Measurements from ENCODE around the gene FBXW8.

The FBXW8 gene

DNA sequence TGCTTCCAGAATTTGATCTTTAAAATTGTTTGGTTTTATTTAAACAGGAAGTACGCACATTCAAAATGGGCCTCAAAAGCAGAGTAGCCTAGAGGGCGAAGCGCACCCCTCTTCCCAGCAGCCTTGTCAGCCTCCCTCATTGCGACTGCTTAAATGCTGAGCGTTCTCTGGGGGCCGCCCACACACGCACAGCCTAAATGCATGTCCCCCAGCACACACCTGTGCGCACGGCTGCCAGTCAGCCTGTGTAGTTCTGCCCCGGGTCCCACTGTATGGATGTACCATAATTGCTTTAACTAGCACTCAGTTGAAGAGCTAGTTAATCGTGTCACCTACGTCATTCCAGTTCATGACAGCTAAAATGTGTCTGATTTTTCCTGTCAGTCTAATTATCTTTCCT lies 109.1 kb downstream of the FBXW8 start:
- no peak overlapping the region for H4K8ac ChIP-seq (ENCODE audit: low read depth, low read length)
- H2BK12ac ChIP-seq (ENCODE audit: low read length): no peak overlapping the region
- peaks cover 6 to 18% of the 10 kb centered on the region in 2 experiments for H3K36me3 ChIP-seq (ENCODE audit: control insufficient read depth in 1 of 2, insufficient read depth in 2 of 2, low read length in 2 of 2)
- no peak overlapping the region for H4K12ac ChIP-seq (ENCODE audit: low read depth, low read length)
- H3K27me3 ChIP-seq (ENCODE audit: insufficient read depth, low read length): no peaks in the 10 kb centered on the region
- H2AFZ ChIP-seq (ENCODE audit: insufficient read depth, low read length, poor library complexity): no peak overlapping the region
- DNase-seq: no peak
- H3K4ac ChIP-seq (ENCODE audit: low read depth, low read length): no peak overlapping the region
- no peaks in the 10 kb centered on the region for H3K9me3 ChIP-seq (ENCODE audit: insufficient read depth, low read depth, low read length)
- no peak overlapping the region for H3K4me3 ChIP-seq (ENCODE audit: low read depth, low read length)
- H3K23ac ChIP-seq (ENCODE audit: low read length): no peak overlapping the region
- H2BK120ac ChIP-seq (ENCODE audit: insufficient read depth, low read length, poor library complexity): no peak overlapping the region
- H3K9ac ChIP-seq (ENCODE audit: low read length): no peak overlapping the region
- H3K4me1 ChIP-seq (ENCODE audit: control insufficient read depth in 1 of 2, insufficient read depth in 2 of 2, low read length in 2 of 2): peaks cover 0 to 4% of the 10 kb centered on the region in 2 experiments
- no CpG with 5 or more reads among the region's 12 CpGs for WGBS (ENCODE audit: extremely low coverage, insufficient coverage, insufficient read length)
- H3K14ac ChIP-seq (ENCODE audit: low read length): no peak overlapping the region
- H2BK5ac ChIP-seq (ENCODE audit: low read depth, low read length, poor library complexity): no peak overlapping the region
- H3K79me1 ChIP-seq (ENCODE audit: low read length): no peaks in the 10 kb centered on the region
- no peak overlapping the region for H3K4me2 ChIP-seq (ENCODE audit: low read length)
- no peaks in the 10 kb centered on the region for H3K79me2 ChIP-seq (ENCODE audit: control insufficient read depth, insufficient read depth, low read length, poor library complexity)
- H4K91ac ChIP-seq (ENCODE audit: low read depth, low read length): no peak overlapping the region
- H3K18ac ChIP-seq (ENCODE audit: low read length): no peak overlapping the region
- H2AK5ac ChIP-seq (ENCODE audit: low read length): no peak overlapping the region
- no peak overlapping the region for H3K27ac ChIP-seq (ENCODE audit: low read depth, low read length)

DNA sequence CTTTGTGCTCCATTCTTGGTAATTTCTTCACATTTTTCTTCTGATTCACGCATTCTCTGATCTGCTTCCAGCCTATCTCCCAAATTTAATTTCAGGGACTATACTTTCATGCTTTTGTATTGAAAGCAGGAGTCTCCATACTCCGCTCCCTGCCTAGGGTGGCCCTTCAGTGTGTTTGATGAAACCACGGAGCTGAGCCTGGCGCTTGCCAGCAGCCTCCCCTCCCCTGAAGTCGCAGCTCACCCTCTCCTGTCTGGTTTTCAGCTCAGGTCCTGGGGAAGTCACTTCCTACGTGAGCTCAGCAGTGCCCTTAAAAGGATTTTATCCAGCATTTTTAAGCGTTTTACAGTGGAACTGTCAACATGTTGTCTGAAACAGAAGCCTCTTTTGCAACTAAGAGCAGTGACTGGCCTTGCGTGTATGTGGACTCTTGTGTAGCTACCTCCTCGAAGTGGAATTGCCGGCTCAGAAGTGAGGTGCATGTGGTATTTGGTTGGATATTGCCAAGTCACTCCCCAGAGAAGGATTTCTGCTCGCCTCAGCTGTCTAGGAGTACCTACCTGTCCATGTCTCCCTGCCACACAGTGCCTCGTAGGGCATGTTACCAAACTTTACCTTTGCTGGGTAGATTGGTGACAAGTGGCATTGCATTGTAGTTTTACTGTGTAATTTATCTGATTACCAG lies 109.9 kb downstream of the FBXW8 start:
- no peak overlapping the region for H2AFZ ChIP-seq (ENCODE audit: insufficient read depth, low read length, poor library complexity)
- H2BK5ac ChIP-seq (ENCODE audit: low read depth, low read length, poor library complexity): no peak overlapping the region
- WGBS (ENCODE audit: extremely low coverage, insufficient coverage, insufficient read length): no CpG with 5 or more reads among the region's 12 CpGs
- no peaks in the 10 kb centered on the region for H3K9me3 ChIP-seq (ENCODE audit: insufficient read depth, low read depth, low read length)
- no peak overlapping the region for H3K4ac ChIP-seq (ENCODE audit: low read depth, low read length)
- H3K4me3 ChIP-seq (ENCODE audit: low read depth, low read length): no peak overlapping the region
- no peak overlapping the region for H3K14ac ChIP-seq (ENCODE audit: low read length)
- H3K79me1 ChIP-seq (ENCODE audit: low read length): no peaks in the 10 kb centered on the region
- no peak for DNase-seq
- H3K23ac ChIP-seq (ENCODE audit: low read length): no peak overlapping the region
- peaks cover 0 to 4% of the 10 kb centered on the region in 2 experiments for H3K4me1 ChIP-seq (ENCODE audit: control insufficient read depth in 1 of 2, insufficient read depth in 2 of 2, low read length in 2 of 2)
- H3K79me2 ChIP-seq (ENCODE audit: control insufficient read depth, insufficient read depth, low read length, poor library complexity): no peaks in the 10 kb centered on the region
- no peak overlapping the region for H2BK120ac ChIP-seq (ENCODE audit: insufficient read depth, low read length, poor library complexity)
- no peak overlapping the region for H2AK5ac ChIP-seq (ENCODE audit: low read length)
- H3K36me3 ChIP-seq (ENCODE audit: control insufficient read depth in 1 of 2, insufficient read depth in 2 of 2, low read length in 2 of 2): peaks cover 10 to 21% of the 10 kb centered on the region in 2 experiments
- H3K27ac ChIP-seq (ENCODE audit: low read depth, low read length): peak overlapping the region; percentile 10
- H3K18ac ChIP-seq (ENCODE audit: low read length): no peak overlapping the region
- H3K4me2 ChIP-seq (ENCODE audit: low read length): no peak overlapping the region
- H4K8ac ChIP-seq (ENCODE audit: low read depth, low read length): no peak overlapping the region
- no peak overlapping the region for H2BK12ac ChIP-seq (ENCODE audit: low read length)
- no peak overlapping the region for H3K9ac ChIP-seq (ENCODE audit: low read length)
- H3K27me3 ChIP-seq (ENCODE audit: insufficient read depth, low read length): no peaks in the 10 kb centered on the region
- no peak overlapping the region for H4K91ac ChIP-seq (ENCODE audit: low read depth, low read length)
- no peak overlapping the region for H4K12ac ChIP-seq (ENCODE audit: low read depth, low read length)

DNA sequence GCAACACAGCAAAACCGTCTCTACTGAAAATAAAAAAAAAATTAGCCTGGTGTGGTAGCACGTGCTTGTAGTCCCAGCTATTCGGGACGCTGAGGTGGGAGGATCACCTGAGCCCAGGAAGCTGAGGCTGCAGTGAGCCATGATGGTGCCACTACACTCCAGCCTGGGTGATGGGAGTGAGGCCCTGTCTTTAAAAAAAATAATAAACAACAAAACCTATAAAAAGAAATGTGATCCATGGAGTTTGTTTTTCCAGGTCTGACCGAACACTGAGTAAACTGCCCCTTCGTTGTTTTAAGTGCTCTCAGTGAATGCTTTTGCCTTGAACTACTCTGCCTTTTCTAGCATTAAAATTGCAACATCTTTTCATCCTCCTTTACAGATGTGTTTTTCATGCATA lies 111.7 kb downstream of the FBXW8 start:
- Histone ChIP-seq H3K4me1 (ENCODE audit: control insufficient read depth in 1 of 2, insufficient read depth in 2 of 2, low read length in 2 of 2) (peaks cover 0 to 4% of the 10 kb centered on the region in 2 experiments), H4K12ac (ENCODE audit: low read depth, low read length) (no peak overlapping the region), H2AK5ac (ENCODE audit: low read length) (no peak overlapping the region), H2BK5ac (ENCODE audit: low read depth, low read length, poor library complexity) (no peak overlapping the region), H4K91ac (ENCODE audit: low read depth, low read length) (no peak overlapping the region), H2BK12ac (ENCODE audit: low read length) (no peak overlapping the region), H3K79me1 (ENCODE audit: low read length) (peaks cover 2% of the 10 kb centered on the region), H2BK120ac (ENCODE audit: insufficient read depth, low read length, poor library complexity) (no peak overlapping the region), H3K36me3 (ENCODE audit: control insufficient read depth in 1 of 2, insufficient read depth in 2 of 2, low read length in 2 of 2) (peaks cover 22 to 37% of the 10 kb centered on the region in 2 experiments), H3K27me3 (ENCODE audit: insufficient read depth, low read length) (no peaks in the 10 kb centered on the region), H3K23ac (ENCODE audit: low read length) (no peak overlapping the region), H3K79me2 (ENCODE audit: control insufficient read depth, insufficient read depth, low read length, poor library complexity) (no peaks in the 10 kb centered on the region), H3K4me3 (ENCODE audit: low read depth, low read length) (no peak overlapping the region), H3K9me3 (ENCODE audit: insufficient read depth, low read depth, low read length) (peaks cover 3% of the 10 kb centered on the region), H3K4me2 (ENCODE audit: low read length) (no peak overlapping the region), H3K9ac (ENCODE audit: low read length) (no peak overlapping the region), H2AFZ (ENCODE audit: insufficient read depth, low read length, poor library complexity) (no peak overlapping the region), H4K8ac (ENCODE audit: low read depth, low read length) (no peak overlapping the region), H3K14ac (ENCODE audit: low read length) (no peak overlapping the region), H3K27ac (ENCODE audit: low read depth, low read length) (no peak overlapping the region), H3K18ac (ENCODE audit: low read length) (no peak overlapping the region), H3K4ac (ENCODE audit: low read depth, low read length) (no peak overlapping the region)
- DNase-seq: no peak
- WGBS (ENCODE audit: extremely low coverage, insufficient coverage, insufficient read length): no CpG with 5 or more reads among the region's 6 CpGs

GRCh38 chr12:117023998-117024960 lies 113.5 kb downstream of the FBXW8 start:
- Histone ChIP-seq H2AK5ac (ENCODE audit: low read length) (no peak overlapping the region), H3K79me2 (ENCODE audit: control insufficient read depth, insufficient read depth, low read length, poor library complexity) (no peaks in the 10 kb centered on the region), H2AFZ (ENCODE audit: insufficient read depth, low read length, poor library complexity) (no peak overlapping the region), H3K18ac (ENCODE audit: low read length) (no peak overlapping the region), H3K4me1 (ENCODE audit: control insufficient read depth in 1 of 2, insufficient read depth in 2 of 2, low read length in 2 of 2) (peaks cover 0 to 4% of the 10 kb centered on the region in 2 experiments), H3K9ac (ENCODE audit: low read length) (no peak overlapping the region), H3K27me3 (ENCODE audit: insufficient read depth, low read length) (no peaks in the 10 kb centered on the region), H3K4me3 (ENCODE audit: low read depth, low read length) (no peak overlapping the region), H2BK5ac (ENCODE audit: low read depth, low read length, poor library complexity) (no peak overlapping the region), H3K4me2 (ENCODE audit: low read length) (no peak overlapping the region), H3K36me3 (ENCODE audit: control insufficient read depth in 1 of 2, insufficient read depth in 2 of 2, low read length in 2 of 2) (peaks cover 32 to 45% of the 10 kb centered on the region in 2 experiments), H3K14ac (ENCODE audit: low read length) (no peak overlapping the region), H2BK12ac (ENCODE audit: low read length) (no peak overlapping the region), H2BK120ac (ENCODE audit: insufficient read depth, low read length, poor library complexity) (no peak overlapping the region), H3K4ac (ENCODE audit: low read depth, low read length) (no peak overlapping the region), H3K9me3 (ENCODE audit: insufficient read depth, low read depth, low read length) (peaks cover 5% of the 10 kb centered on the region), H4K8ac (ENCODE audit: low read depth, low read length) (no peak overlapping the region), H4K91ac (ENCODE audit: low read depth, low read length) (no peak overlapping the region), H3K79me1 (ENCODE audit: low read length) (peaks cover 2% of the 10 kb centered on the region), H3K23ac (ENCODE audit: low read length) (no peak overlapping the region), H3K27ac (ENCODE audit: low read depth, low read length) (no peak overlapping the region), H4K12ac (ENCODE audit: low read depth, low read length) (no peak overlapping the region)
- no peak for DNase-seq
- no CpG with 5 or more reads among the region's 24 CpGs for WGBS (ENCODE audit: extremely low coverage, insufficient coverage, insufficient read length)
